ENCODE data around the gene PLXNA4.
"Not testable (repeated sequence)": the region's sequence is repeated elsewhere in the genome, so short reads cannot be mapped to it uniquely, and the experiment has no call there.

Gene PLXNA4

DNA sequence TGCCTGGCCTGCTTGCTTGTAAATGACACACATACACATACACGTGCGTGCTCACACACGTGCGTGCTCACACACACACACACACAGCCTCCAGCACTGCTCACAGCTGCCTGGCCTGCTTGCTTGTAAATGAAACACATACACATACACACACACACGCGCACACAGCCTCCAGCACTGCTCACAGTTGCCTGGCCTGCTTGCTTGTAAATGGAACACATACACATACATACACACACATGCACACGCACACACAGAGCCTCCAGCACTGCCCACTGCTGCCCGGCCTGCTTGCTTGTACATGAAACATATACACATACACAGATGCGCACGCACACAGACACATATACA, 397.2 kb downstream of the PLXNA4 start:
- DNase-seq (ENCODE audit: insufficient read length) = no peak
- TF ChIP-seq POLR2AphosphoS5 (IDR thresholded peaks at IDR 0.05; ENCODE audit: low read depth, low read length) (no peak), POLR2A (IDR thresholded peaks at IDR 0.05; ENCODE audit: low read depth, low read length) (no peak), TAF1 (IDR thresholded peaks at IDR 0.05; ENCODE audit: borderline replicate concordance, low read depth, low read length) (no peak)
- no peak for FAIRE-seq

- FAIRE-seq = not testable (repeated sequence)
Observed at GRCh38 chr7:132178402-132179079, 397.7 kb downstream of the PLXNA4 start.

GRCh38 chr7:132177708-132178401, 398.4 kb downstream of the PLXNA4 start:
- FAIRE-seq (no peak), DNase-seq (ENCODE audit: insufficient read length) (no peak)
- no peak for TF ChIP-seq POLR2AphosphoS5 (IDR thresholded peaks at IDR 0.05; ENCODE audit: low read depth, low read length)
- TF ChIP-seq POLR2A (IDR thresholded peaks at IDR 0.05; ENCODE audit: low read depth, low read length) = no peak
- no peak for TF ChIP-seq TAF1 (IDR thresholded peaks at IDR 0.05; ENCODE audit: borderline replicate concordance, low read depth, low read length)

More at GRCh38 chr7:132178402-132179079, 397.7 kb downstream of the PLXNA4 start:
- not testable (repeated sequence) for DNase-seq (ENCODE audit: insufficient read length)

- DNase-seq (ENCODE audit: insufficient read length) = no peak
- TF ChIP-seq POLR2A (IDR thresholded peaks at IDR 0.05; ENCODE audit: low read depth, low read length) = no peak
- TF ChIP-seq TAF1 (IDR thresholded peaks at IDR 0.05; ENCODE audit: borderline replicate concordance, low read depth, low read length) = no peak
- no peak for TF ChIP-seq POLR2AphosphoS5 (IDR thresholded peaks at IDR 0.05; ENCODE audit: low read depth, low read length)
- FAIRE-seq = no peak
Observed at GRCh38 chr7:132176719-132177118, 399.6 kb downstream of the PLXNA4 start.

- DNase-seq (ENCODE audit: insufficient read length) (no peak), FAIRE-seq (no peak)
- TF ChIP-seq POLR2AphosphoS5 (IDR thresholded peaks at IDR 0.05; ENCODE audit: low read depth, low read length) (no peak), POLR2A (IDR thresholded peaks at IDR 0.05; ENCODE audit: low read depth, low read length) (no peak), TAF1 (IDR thresholded peaks at IDR 0.05; ENCODE audit: borderline replicate concordance, low read depth, low read length) (no peak)
Observed at GRCh38 chr7:132171130-132171576, 405.1 kb downstream of the PLXNA4 start.

DNA sequence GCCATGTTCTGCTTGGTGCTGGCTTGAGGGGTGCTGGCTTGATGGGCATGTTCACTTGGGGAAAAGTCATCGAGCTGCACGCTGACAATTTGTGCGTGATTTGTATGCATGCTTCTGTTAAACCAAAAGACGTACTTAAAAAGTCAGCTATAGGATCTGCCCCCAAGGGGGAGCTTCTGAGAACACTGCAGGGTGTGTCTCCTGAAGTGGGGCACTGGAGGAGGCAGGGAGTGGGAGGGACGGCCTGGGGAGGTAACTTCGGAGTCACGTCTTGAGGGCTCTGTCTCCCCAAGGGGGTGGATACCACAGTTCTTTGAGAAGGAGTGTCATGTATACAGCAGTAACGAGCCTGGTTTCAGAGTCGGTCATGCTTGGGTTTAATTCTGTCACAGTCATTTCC, 406.5 kb downstream of the PLXNA4 start:
- no peak for TF ChIP-seq POLR2A (IDR thresholded peaks at IDR 0.05; ENCODE audit: low read depth, low read length)
- TF ChIP-seq TAF1 (IDR thresholded peaks at IDR 0.05; ENCODE audit: borderline replicate concordance, low read depth, low read length) = no peak
- no peak for TF ChIP-seq POLR2AphosphoS5 (IDR thresholded peaks at IDR 0.05; ENCODE audit: low read depth, low read length)
- DNase-seq (ENCODE audit: insufficient read length) (no peak), FAIRE-seq (no peak)

- no peak for FAIRE-seq
- no peak for TF ChIP-seq TAF1 (IDR thresholded peaks at IDR 0.05; ENCODE audit: borderline replicate concordance, low read depth, low read length)
- TF ChIP-seq POLR2A (IDR thresholded peaks at IDR 0.05; ENCODE audit: low read depth, low read length) = no peak
Observed at GRCh38 chr7:132168239-132168638, 408.0 kb downstream of the PLXNA4 start.

GRCh38 chr7:132165695-132166094, 410.6 kb downstream of the PLXNA4 start:
- FAIRE-seq; DNase-seq (ENCODE audit: insufficient read length): not testable (repeated sequence)

More at GRCh38 chr7:132168239-132168638, 408.0 kb downstream of the PLXNA4 start:
- no peak for DNase-seq (ENCODE audit: insufficient read length)

DNA sequence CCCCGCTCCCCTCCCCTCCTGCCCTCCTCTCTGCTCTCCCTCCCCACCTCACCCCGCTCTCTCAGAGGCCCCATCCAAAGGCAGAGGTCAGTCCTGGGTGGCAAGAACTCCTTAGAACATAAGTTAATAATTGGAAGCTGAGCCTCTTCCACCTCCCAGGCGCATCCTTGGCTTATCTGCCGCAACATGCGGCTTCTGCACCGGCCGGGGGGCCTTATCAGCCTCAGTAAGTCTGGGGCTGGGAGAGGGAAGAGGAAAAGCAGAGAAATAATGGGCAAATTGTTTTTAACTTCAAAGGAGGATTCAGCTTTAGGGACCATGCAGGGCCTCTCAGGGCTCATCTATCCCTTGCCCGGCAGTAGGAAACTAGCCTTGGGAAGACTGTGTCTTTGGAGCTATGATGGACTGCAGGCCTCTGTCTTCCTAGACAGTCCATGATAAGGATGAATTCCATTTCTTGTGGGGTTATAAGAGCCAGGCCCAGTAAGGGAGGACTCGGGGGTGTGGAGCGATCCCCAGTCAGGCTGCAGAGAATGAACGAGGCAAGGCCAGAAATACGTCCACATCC, 411.6 kb downstream of the PLXNA4 start:
- DNase-seq (ENCODE audit: insufficient read length) = no peak
- no peak for FAIRE-seq
- TF ChIP-seq POLR2AphosphoS5 (IDR thresholded peaks at IDR 0.05; ENCODE audit: low read depth, low read length) = no peak
- no peak for TF ChIP-seq POLR2A (IDR thresholded peaks at IDR 0.05; ENCODE audit: low read depth, low read length)
- no peak for TF ChIP-seq TAF1 (IDR thresholded peaks at IDR 0.05; ENCODE audit: borderline replicate concordance, low read depth, low read length)

GRCh38 chr7:132162556-132163144, 413.6 kb downstream of the PLXNA4 start:
- no peak for TF ChIP-seq POLR2A (IDR thresholded peaks at IDR 0.05; ENCODE audit: low read depth, low read length)
- no peak for TF ChIP-seq POLR2AphosphoS5 (IDR thresholded peaks at IDR 0.05; ENCODE audit: low read depth, low read length)
- TF ChIP-seq TAF1 (IDR thresholded peaks at IDR 0.05; ENCODE audit: borderline replicate concordance, low read depth, low read length) = no peak
- FAIRE-seq (no peak), DNase-seq (ENCODE audit: insufficient read length) (no peak)

- no peak for FAIRE-seq
- DNase-seq (ENCODE audit: insufficient read length) = no peak
- TF ChIP-seq POLR2A (IDR thresholded peaks at IDR 0.05; ENCODE audit: low read depth, low read length) (no peak), TAF1 (IDR thresholded peaks at IDR 0.05; ENCODE audit: borderline replicate concordance, low read depth, low read length) (no peak), POLR2AphosphoS5 (IDR thresholded peaks at IDR 0.05; ENCODE audit: low read depth, low read length) (no peak)
Observed at GRCh38 chr7:132161976-132162375, 414.3 kb downstream of the PLXNA4 start.

DNA sequence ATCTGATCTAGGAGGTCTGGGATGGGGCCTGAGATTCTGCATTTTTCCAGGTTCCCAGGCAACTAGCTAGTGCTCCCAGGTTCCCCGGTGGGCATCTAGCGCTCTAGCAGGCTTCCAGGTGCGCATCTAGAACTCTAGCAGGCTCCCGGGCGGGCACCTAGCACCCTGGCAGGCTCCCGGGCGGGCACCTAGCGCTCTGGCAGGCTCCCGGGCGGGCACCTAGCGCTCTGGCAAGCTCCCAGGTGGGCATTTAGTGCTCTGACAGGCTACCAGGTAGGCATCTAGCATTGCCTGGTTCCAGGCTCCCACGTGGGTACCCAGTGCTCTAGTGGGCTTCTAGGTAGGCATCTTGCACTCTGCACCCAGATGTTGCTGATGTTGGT, 414.7 kb downstream of the PLXNA4 start:
- TF ChIP-seq TAF1 (IDR thresholded peaks at IDR 0.05; ENCODE audit: borderline replicate concordance, low read depth, low read length) = no peak
- FAIRE-seq (no peak), DNase-seq (ENCODE audit: insufficient read length) (no peak)

All from GM12892 (cell line).